GM06990 (cell line): ENCODE results near the gene CASK.

Experiments
- DNase-seq: peaks from one replicate; pipeline ENCODE4 v3.0.0-alpha.2; 2011; ENCODE audit not compliant: insufficient read length; ENCODE audit errors: extremely low read depth
- H3K27me3 ChIP-seq: replicated peaks from 2 replicates; pipeline ENCODE4 v1.6.0; 2011; ENCODE audit warnings: low read length; ENCODE audit not compliant: control insufficient read depth, insufficient read depth
- H3K36me3 ChIP-seq: 2 replicates; pipeline ENCODE4 v1.5.1; 2011; ENCODE audit warnings: low read length; ENCODE audit not compliant: control insufficient read depth, insufficient read depth
- H3K4me3 ChIP-seq: replicated peaks from 2 replicates; pipeline ENCODE4 v1.5.1; 2011; ENCODE audit warnings: low read depth, mild to moderate bottlenecking, control low read depth, low read length
- TF ChIP-seq, protein P1 (sequence below): IDR thresholded peaks from 2 replicates; pipeline ENCODE4 v1.5.1; 2011; ENCODE audit warnings: low read length, control low read depth, mild to moderate bottlenecking, inconsistent platforms; ENCODE audit not compliant: insufficient read depth, poor library complexity, severe bottlenecking

The CASK gene

DNA sequence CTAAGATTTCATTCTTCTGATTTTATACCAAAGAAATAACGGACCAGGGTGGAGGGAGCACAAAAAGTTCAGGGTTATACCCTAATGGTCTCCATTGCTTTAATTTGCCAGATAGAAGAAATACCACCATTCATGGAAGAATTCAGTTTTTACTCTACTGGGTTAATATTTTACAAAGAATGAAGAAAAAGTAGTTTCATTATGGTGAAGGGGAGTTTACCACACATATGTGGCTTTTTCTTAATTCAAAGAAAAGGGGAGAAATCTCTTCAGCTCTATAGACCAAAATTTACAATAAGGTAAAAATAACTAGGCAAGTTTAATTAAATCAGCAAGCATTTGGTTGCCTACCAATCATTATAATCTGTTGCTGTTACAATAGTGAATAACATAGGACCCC lies 37.6 kb downstream of the CASK start:
- no peaks in the 10 kb centered on the region for H3K36me3 ChIP-seq
- H3K27me3 ChIP-seq = no peaks in the 10 kb centered on the region
- H3K4me3 ChIP-seq = no peak overlapping the region
- no peak for DNase-seq
- TF ChIP-seq, protein P1, sequence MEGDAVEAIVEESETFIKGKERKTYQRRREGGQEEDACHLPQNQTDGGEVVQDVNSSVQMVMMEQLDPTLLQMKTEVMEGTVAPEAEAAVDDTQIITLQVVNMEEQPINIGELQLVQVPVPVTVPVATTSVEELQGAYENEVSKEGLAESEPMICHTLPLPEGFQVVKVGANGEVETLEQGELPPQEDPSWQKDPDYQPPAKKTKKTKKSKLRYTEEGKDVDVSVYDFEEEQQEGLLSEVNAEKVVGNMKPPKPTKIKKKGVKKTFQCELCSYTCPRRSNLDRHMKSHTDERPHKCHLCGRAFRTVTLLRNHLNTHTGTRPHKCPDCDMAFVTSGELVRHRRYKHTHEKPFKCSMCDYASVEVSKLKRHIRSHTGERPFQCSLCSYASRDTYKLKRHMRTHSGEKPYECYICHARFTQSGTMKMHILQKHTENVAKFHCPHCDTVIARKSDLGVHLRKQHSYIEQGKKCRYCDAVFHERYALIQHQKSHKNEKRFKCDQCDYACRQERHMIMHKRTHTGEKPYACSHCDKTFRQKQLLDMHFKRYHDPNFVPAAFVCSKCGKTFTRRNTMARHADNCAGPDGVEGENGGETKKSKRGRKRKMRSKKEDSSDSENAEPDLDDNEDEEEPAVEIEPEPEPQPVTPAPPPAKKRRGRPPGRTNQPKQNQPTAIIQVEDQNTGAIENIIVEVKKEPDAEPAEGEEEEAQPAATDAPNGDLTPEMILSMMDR = no peak

DNA sequence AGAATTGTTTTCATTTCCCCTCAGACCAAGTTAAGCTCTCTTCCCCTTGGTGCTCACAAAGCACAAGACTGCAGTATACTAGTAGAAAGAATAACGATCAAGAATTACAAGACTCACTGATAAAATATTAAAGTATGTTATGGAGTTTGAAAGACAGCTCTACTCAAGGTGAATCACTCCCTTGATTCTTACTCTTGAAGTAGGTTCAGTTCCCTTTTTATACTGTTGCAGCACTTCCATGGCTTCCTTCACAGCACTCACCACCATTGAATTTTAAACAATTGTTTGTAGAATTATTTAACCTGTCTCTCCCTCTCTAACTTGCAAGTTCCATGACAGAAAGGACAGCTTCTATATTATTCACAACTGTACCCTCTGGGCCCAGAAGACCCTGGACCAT lies 42.2 kb downstream of the CASK start:
- H3K4me3 ChIP-seq = no peak overlapping the region
- H3K27me3 ChIP-seq = no peaks in the 10 kb centered on the region
- no peak for DNase-seq
- no peaks in the 10 kb centered on the region for H3K36me3 ChIP-seq
- TF ChIP-seq, protein P1 = no peak

GRCh38 chrX:41877167-41877566 lies 46.2 kb downstream of the CASK start:
- DNase-seq = no peak
- Histone ChIP-seq H3K4me3 (no peak overlapping the region), H3K36me3 (no peaks in the 10 kb centered on the region), H3K27me3 (no peaks in the 10 kb centered on the region)
- TF ChIP-seq, protein P1 = no peak

DNA sequence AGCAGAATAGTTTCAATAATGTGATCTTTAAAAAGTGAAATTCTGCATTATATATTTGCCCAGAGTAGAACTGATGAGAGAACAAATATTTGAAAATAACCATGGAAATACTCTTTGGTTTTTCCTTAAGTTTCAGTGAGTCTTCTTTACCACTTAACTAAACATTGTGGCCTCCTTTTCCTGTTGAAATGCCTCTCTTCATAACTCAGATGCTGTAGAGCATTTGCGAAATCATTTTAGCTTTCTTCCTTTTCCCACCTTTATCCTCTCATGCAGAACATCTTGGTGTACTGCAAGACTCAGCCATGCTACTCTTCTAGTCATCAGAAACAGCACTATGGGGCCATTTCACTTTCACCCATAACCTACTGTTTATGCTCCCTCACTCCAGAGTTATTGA lies 48.2 kb downstream of the CASK start:
- no peak for DNase-seq
- Histone ChIP-seq H3K4me3 (no peak overlapping the region), H3K27me3 (no peaks in the 10 kb centered on the region), H3K36me3 (no peaks in the 10 kb centered on the region)
- TF ChIP-seq, protein P1 = no peak

DNA sequence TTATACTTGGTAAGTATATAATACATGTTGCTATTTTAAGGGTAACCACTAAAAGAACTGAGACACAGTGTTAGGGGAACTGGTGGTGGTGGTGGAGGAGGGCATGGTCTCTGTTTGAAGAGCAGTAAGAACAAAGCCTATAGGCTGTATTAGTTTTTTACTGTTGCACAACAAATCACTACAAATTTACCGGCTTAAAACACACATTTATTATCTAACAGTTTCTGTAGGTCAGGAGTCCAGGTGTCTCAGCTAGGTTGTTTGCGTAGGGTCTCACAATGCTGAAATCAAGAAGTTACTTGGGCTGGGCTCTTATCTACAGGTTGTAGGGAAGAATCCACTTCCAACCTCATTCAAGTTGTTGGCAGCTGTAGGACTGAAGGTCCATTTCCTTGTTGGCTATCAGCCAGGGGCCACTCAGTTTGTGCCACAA lies 52.6 kb downstream of the CASK start:
- Histone ChIP-seq H3K36me3 (no peaks in the 10 kb centered on the region), H3K4me3 (no peak overlapping the region), H3K27me3 (no peaks in the 10 kb centered on the region)
- DNase-seq = no peak
- TF ChIP-seq, protein P1 = no peak

DNA sequence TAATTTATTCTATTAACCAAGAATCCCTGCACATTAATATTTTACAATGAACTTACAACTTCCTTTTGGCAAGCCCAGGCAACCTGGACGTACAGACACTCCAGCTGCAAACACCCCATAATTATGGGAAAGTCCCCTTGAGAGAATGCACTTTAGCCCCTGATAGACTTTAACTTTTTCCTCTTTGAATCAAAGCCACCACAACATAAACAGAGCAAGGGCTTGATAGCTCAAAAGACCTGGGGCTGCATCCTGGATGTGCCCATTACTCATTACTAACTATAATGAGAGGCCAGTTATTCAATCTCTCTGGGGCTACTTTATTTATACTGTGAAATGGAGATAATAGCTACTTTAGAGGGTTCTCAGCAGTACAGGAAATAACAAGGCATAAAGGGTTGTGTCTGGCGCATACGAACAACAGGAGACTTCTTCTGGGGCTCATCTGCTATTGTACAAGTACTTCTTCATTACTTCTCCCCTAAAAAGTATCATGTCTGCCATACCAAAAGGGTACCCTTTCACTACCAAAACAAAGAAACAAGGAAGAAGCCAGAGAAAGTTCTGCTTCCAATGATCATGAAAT lies 54.9 kb downstream of the CASK start:
- TF ChIP-seq, protein P1 = no peak
- Histone ChIP-seq H3K36me3 (no peaks in the 10 kb centered on the region), H3K27me3 (no peaks in the 10 kb centered on the region), H3K4me3 (no peak overlapping the region)
- no peak for DNase-seq
